GM21825 (cell line): ENCODE measurements around the gene HAPLN2.

ENCODE experiments used
- ATAC-seq: cut with Tn5 transposase; IDR thresholded peaks from one replicate; pipeline ENCODE4 v1.9.1; 2021; ENCODE audit warnings: mild to moderate bottlenecking, moderate library complexity; ENCODE audit not compliant: unreplicated experiment

The HAPLN2 gene

GRCh38 chr1:156660752-156661112, 41.5 kb downstream of the HAPLN2 start:
- ATAC-seq: no peak

GRCh38 chr1:156662005-156662799, 43.0 kb downstream of the HAPLN2 start:
- no peak for ATAC-seq

GRCh38 chr1:156662800-156663055, 43.5 kb downstream of the HAPLN2 start:
- ATAC-seq: no peak

GRCh38 chr1:156663178-156663577, 44.0 kb downstream of the HAPLN2 start:
- no peak for ATAC-seq

GRCh38 chr1:156664046-156664766, 45.0 kb downstream of the HAPLN2 start:
- no peak for ATAC-seq

- ATAC-seq: no peak
These were observed 45.7 kb downstream of the HAPLN2 start for GRCh38 chr1:156664767-156665411.

GRCh38 chr1:156665539-156665938, 46.3 kb downstream of the HAPLN2 start:
- no peak for ATAC-seq

- ATAC-seq: no peak
These were observed 47.8 kb downstream of the HAPLN2 start for GRCh38 chr1:156666862-156667609.

- no peak for ATAC-seq
These were observed 48.4 kb downstream of the HAPLN2 start for GRCh38 chr1:156667610-156667967.

GRCh38 chr1:156667968-156668709, 48.9 kb downstream of the HAPLN2 start:
- no peak for ATAC-seq

- ATAC-seq: no peak
These were observed 49.8 kb downstream of the HAPLN2 start for GRCh38 chr1:156668801-156669637.

GRCh38 chr1:156669794-156670193, 50.6 kb downstream of the HAPLN2 start:
- ATAC-seq: no peak

GRCh38 chr1:156670359-156670758, 51.1 kb downstream of the HAPLN2 start:
- ATAC-seq: no peak

GRCh38 chr1:156670791-156671190, 51.6 kb downstream of the HAPLN2 start:
- no peak for ATAC-seq

GRCh38 chr1:156671804-156672203, 52.6 kb downstream of the HAPLN2 start:
- no peak for ATAC-seq

- ATAC-seq: no peak
These were observed 54.3 kb downstream of the HAPLN2 start for GRCh38 chr1:156673387-156674121.
